Activated T-cell treated with anti-CD3 and anti-CD28 coated beads, Interleukin-2, amount 50 U/mL, for 72 hours (primary cell): ENCODE results near the gene CABCOCO1. TPM values are rescaled to one million over a fixed set of nuclear protein-coding genes. Genes with fewer than 3 reads are reported as not detected.

Experiments used
- ATAC-seq, 2 donors: fragments of 150-1000 bp; cut with Tn5 transposase; replicated peaks in 1 of 2; 2 replicates each; pipeline ENCODE4 v1.10.0; 2021; ENCODE audit warnings: moderate library complexity in 2 of 2, mild to moderate bottlenecking in 1 of 2
- DNase-seq, 2 donors: peaks; one replicate each; pipeline ENCODE4 v3.0.0; 2021 to 2022; ENCODE audit warnings: mixed read lengths in 1 of 2
- H3K27ac Mint-ChIP-seq: one replicate; pipeline ENCODE4 v1.8.0; 2022; ENCODE audit warnings: mild to moderate bottlenecking, moderate library complexity, mixed read lengths
- H3K27me3 Mint-ChIP-seq: one replicate; pipeline ENCODE4 v1.8.0; 2022; ENCODE audit warnings: low read depth, mixed read lengths
- H3K36me3 Mint-ChIP-seq, 2 donors: one replicate each; pipeline ENCODE4 v1.8.0; 2022; ENCODE audit warnings: mixed read lengths in 2 of 2, mild to moderate bottlenecking in 1 of 2; ENCODE audit not compliant: insufficient read depth in 2 of 2
- H3K4me1 Mint-ChIP-seq: one replicate; pipeline ENCODE4 v1.8.0; 2022; ENCODE audit warnings: low read depth, mixed read lengths
- H3K4me3 Mint-ChIP-seq, 2 donors: one replicate each; pipeline ENCODE4 v1.8.0; 2022; ENCODE audit warnings: mild to moderate bottlenecking in 2 of 2, mixed read lengths in 2 of 2, moderate library complexity in 2 of 2
- H3K9me3 Mint-ChIP-seq, 2 donors: one replicate each; pipeline ENCODE4 v1.8.0; 2022; ENCODE audit warnings: mixed read lengths in 2 of 2
- total RNA-seq, 2 donors: library from RNA; stranded (reverse); gene quantifications; one replicate each; pipeline ENCODE4 v1.2.3, GENCODE V29; 2022

CABCOCO1 gene
- total RNA-seq, 2 donors from 2014 or later = not detected

DNA sequence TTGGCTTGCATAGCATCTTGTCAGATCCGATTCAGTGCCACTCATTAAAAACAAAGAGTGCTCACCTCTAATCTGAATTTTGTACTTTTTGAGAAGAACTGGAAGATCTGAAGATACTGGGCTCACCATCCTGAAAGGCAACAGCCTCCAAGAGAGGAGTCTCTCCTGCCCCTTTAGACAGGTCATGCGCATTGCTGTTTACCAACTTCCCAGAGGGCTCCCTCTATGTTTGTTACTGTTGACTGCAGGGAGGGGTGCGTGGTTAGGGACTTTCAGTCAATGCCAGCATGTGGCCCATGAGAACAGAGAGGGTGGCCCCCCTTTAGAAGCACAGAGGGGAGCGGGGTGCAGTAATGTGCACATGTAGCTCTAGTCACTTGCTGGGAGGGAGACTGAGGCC, 33.2 kb upstream of the CABCOCO1 start:
- Mint-ChIP-seq H3K36me3 (no peaks in the 10 kb centered on the region), H3K4me3 (no peak overlapping the region), H3K27ac (no peak overlapping the region), H3K9me3 (no peaks in the 10 kb centered on the region), H3K27me3 (no peaks in the 10 kb centered on the region), H3K4me1 (no peaks in the 10 kb centered on the region)
- no peak for ATAC-seq
- DNase-seq = no peak

DNA sequence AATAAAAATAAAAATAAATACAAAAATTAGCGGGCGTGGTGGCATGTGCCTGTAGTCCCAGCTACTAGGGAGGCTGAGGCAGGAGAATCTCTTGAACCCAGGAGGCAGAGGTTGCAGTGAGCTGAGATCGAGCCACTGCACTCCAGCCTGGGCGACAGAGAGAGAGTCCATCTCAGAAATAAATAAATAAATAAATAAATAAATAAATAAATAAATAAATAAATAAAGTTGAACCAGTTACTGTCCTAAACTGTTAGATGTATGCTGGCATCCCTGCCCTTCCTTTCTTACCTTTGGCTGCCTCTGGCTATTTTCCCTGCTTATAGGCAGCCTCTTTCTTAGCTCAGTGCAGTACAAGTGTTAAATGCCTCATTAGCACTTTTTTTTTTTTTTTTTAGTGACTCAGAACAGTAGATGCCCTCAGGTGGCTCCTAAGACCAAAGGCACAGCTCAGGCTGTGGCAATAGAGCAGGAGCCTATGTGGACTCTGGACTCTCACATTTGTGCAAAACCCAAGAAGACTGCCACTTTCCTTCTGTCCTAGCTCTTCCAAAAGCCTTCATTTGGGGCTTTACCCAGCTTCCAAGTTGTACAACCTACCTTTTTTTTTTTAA, 30.6 kb upstream of the CABCOCO1 start:
- Mint-ChIP-seq H3K27me3 (no peaks in the 10 kb centered on the region), H3K36me3 (no peaks in the 10 kb centered on the region), H3K9me3 (no peaks in the 10 kb centered on the region), H3K4me1 (no peaks in the 10 kb centered on the region), H3K27ac (no peak overlapping the region), H3K4me3 (no peak overlapping the region)
- DNase-seq (no peak), ATAC-seq (no peak)

DNA sequence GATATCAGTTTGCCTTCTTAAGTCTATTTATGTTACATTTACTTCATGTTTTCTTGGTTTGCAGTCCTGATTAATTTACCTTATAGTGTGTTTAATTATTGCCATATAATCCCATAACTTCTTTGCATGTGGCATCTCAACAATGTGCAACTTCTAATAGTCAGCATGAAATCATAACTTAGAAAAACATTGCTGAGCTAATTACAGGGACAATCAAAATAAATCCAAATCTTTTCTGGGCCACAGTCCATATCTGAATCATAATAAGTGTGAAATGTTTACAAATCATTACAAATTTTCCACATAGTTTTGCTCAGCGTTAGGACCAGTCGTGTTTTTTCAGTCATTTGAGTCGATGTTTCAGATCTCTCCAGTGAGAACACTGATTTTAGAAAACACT, 29.1 kb upstream of the CABCOCO1 start:
- no peak for ATAC-seq

DNA sequence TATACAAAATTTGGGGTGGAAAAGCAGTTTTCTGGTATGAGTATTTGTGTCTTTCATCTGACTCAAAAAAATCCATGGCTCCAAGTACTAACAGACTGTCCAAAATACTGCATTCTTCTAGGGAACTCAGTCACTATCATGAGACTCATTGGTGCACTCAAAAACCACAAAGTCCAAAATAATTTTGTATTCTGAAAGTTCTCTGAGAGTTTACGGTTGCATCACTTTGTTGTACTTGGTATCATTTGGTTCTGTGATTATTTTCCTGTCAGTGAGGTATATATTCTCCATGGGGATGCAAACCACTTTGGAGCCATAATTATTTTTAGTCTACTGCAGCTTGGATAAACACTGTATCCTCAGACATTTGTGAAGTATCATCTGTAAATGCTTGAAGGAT, 28.0 kb upstream of the CABCOCO1 start:
- H3K4me1 Mint-ChIP-seq = no peaks in the 10 kb centered on the region
- no peaks in the 10 kb centered on the region for H3K27me3 Mint-ChIP-seq
- DNase-seq = no peak
- H3K36me3 Mint-ChIP-seq = no peaks in the 10 kb centered on the region
- no peak overlapping the region for H3K27ac Mint-ChIP-seq
- no peaks in the 10 kb centered on the region for H3K9me3 Mint-ChIP-seq
- no peak overlapping the region for H3K4me3 Mint-ChIP-seq
- no peak for ATAC-seq

More for the DNA sequence above, 29.1 kb upstream of the CABCOCO1 start:
- Mint-ChIP-seq H3K9me3 (no peaks in the 10 kb centered on the region), H3K4me1 (no peaks in the 10 kb centered on the region), H3K36me3 (no peaks in the 10 kb centered on the region), H3K4me3 (no peak overlapping the region), H3K27ac (no peak overlapping the region), H3K27me3 (no peaks in the 10 kb centered on the region)
- DNase-seq = no peak

DNA sequence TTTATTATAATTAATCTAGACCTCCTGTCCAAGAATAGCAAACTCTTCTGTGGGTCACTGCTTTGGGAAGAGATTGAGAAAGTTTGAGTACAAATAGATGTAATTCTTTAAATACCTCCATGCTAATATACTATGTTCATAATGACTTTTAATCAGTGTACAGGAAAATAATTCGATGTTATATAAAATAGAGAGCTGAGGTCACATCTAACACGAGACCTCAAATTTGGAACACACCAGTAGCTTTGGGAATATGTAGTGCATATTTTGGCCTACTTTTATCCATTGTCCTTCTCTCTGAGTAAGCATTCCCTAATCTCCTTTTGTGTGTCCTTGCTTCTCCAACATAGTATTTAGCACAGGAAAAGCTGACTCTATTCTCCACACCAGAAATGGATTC, 27.3 kb upstream of the CABCOCO1 start:
- Mint-ChIP-seq H3K4me3 (no peak overlapping the region), H3K4me1 (no peaks in the 10 kb centered on the region), H3K9me3 (no peaks in the 10 kb centered on the region), H3K27me3 (no peaks in the 10 kb centered on the region), H3K27ac (no peak overlapping the region), H3K36me3 (no peaks in the 10 kb centered on the region)
- DNase-seq (no peak), ATAC-seq (no peak)

DNA sequence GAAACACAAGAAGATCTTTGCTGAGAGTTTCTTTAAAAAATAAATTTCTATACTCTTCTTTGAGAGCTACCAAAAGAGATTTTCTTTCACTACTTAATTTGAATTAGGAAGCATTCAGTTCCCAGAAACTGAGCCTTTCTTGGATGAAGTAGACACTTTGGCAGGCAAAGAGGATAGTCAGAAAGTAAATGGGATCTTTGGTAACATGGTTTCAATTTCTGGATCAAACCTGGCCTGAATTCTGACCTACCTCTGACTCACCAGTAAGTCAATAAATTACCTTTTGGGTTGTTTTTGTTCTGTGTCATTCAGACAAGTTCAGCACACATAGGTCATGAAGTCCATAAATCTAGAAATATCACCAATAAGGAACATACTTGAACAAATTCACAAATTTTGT, 26.8 kb upstream of the CABCOCO1 start:
- no peak overlapping the region for H3K27ac Mint-ChIP-seq
- H3K27me3 Mint-ChIP-seq = no peaks in the 10 kb centered on the region
- H3K9me3 Mint-ChIP-seq = no peaks in the 10 kb centered on the region
- ATAC-seq (no peak), DNase-seq (no peak)
- no peak overlapping the region for H3K4me3 Mint-ChIP-seq
- no peaks in the 10 kb centered on the region for H3K36me3 Mint-ChIP-seq
- no peaks in the 10 kb centered on the region for H3K4me1 Mint-ChIP-seq

DNA sequence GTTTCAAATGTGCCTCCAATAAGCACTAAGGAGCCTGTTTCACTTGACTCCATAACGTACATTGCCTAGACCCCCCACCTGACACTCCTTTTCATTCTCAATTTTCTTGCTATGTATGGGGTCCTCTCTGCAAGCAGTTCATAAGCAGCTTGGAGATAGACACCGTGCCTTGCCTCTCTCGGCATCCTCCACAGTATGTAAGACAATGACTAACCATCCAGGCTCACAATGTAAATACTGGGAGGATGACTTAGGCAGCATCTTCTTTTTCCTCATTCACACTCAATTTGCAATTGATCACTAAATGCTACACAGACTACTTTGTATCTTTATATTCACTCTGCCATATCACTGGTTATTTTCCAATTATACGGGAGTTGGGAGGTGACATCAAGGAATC, 22.8 kb upstream of the CABCOCO1 start:
- no peak for ATAC-seq
- Mint-ChIP-seq H3K9me3 (no peaks in the 10 kb centered on the region), H3K4me3 (no peak overlapping the region), H3K27me3 (no peaks in the 10 kb centered on the region), H3K36me3 (no peaks in the 10 kb centered on the region), H3K27ac (no peak overlapping the region), H3K4me1 (peaks cover 4% of the 10 kb centered on the region)
- DNase-seq = no peak

DNA sequence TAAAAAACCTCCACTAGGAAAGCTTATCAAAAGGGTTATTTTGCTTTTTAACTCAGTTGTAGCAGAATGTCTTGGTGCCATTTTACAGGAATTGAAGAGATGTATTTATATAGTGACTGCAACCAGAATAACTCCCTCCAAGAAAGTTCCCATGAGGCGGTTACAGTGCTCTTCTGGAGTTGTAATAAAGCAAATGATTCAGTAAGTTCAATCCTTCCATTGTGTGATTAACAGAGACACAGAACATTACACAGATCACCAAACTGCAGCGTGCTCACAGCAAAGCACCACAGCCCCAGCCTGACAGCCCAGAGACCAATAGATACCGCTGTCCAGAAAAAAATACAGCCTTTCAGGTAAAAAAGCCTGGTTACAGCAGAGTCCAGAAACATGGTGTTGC, 21.9 kb upstream of the CABCOCO1 start:
- Mint-ChIP-seq H3K4me1 (peaks cover 4% of the 10 kb centered on the region), H3K27ac (no peak overlapping the region), H3K9me3 (no peaks in the 10 kb centered on the region), H3K36me3 (no peaks in the 10 kb centered on the region), H3K4me3 (no peak overlapping the region), H3K27me3 (no peaks in the 10 kb centered on the region)
- DNase-seq = no peak
- ATAC-seq = no peak

DNA sequence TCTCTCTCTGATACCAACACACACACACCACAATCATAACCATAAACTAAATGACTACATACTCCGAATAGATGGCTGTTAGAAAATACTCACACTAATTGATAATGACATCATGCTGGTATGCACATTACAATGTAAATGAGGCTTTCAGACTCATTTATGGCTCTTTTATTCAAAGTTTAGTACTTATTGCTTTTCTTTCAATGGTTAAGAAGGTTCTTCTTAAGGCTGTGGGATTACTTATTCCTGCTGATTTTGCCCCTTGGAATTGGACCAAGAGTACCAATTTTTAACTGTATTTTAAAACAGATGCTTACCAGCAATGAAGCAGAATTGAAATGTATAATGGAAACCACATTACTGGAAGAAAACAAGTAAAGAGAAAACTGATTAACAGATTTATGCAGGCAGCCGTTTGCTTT, 20.6 kb upstream of the CABCOCO1 start:
- H3K9me3 Mint-ChIP-seq = no peaks in the 10 kb centered on the region
- H3K27ac Mint-ChIP-seq = no peak overlapping the region
- H3K27me3 Mint-ChIP-seq = no peaks in the 10 kb centered on the region
- H3K4me1 Mint-ChIP-seq = peaks cover 4% of the 10 kb centered on the region
- DNase-seq (no peak), ATAC-seq (no peak)
- no peaks in the 10 kb centered on the region for H3K36me3 Mint-ChIP-seq
- H3K4me3 Mint-ChIP-seq = no peak overlapping the region

DNA sequence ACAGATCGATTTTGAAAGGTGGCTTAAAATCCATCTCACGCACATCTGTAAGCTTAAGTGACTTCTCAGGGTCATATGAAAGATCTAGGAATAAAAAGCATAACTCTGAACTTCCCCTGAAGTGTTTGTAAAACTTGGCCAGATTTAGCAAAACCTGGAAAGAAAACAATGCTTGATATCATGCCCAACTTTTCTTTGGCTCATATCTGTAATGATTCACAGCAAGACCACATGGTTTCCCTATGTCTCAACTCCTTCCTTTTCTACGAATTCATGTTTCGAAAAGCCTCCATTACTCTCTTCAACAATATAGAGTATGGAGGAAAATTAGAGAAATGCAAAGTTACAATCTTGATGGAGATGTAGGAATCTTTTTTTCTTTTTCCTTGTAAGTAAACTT, 20.1 kb upstream of the CABCOCO1 start:
- Mint-ChIP-seq H3K4me1 (peaks cover 4% of the 10 kb centered on the region), H3K27ac (no peak overlapping the region), H3K4me3 (no peak overlapping the region), H3K36me3 (no peaks in the 10 kb centered on the region), H3K9me3 (no peaks in the 10 kb centered on the region), H3K27me3 (no peaks in the 10 kb centered on the region)
- DNase-seq (no peak), ATAC-seq (no peak)

DNA sequence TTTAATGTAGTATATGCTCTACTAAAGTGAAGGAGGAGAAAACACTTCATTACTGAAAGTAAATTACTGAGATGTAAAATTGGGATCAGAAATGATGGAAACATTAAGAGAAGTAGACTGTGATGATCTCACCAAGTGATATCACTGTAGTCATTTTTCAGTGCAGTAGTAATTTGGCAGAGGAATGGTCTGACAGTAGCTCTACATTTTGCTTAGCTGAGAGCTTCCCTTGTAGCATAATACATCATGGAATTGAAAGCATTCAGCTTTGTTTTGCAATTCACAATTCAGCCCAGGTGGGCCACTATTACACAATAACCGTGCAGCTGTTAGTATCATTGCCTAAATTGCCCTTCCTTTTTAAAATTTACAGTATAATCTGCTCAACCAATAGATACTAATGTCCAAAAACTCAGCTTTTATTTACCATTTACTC, 19.4 kb upstream of the CABCOCO1 start:
- DNase-seq = no peak
- Mint-ChIP-seq H3K4me1 (peaks cover 4% of the 10 kb centered on the region), H3K36me3 (no peaks in the 10 kb centered on the region), H3K9me3 (no peaks in the 10 kb centered on the region), H3K4me3 (no peak overlapping the region), H3K27ac (no peak overlapping the region), H3K27me3 (no peaks in the 10 kb centered on the region)
- no peak for ATAC-seq

DNA sequence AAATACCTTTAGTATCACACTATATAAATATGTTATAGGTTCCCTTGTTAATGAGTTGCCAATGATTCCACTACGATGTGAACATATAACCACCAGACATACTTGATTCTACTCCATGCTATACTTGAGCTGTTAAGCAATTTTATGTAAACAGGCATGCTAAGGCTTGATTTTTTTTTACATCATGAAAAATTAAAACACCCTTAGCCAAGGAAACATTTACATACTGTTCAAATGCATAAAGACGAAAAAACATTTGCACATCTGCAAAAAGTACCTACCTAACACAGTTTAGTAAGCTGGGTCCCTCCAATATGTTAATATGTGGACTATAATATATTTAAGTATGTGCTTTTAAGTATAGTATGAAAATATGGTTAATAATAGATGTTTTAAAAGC, 9.0 kb upstream of the CABCOCO1 start:
- Mint-ChIP-seq H3K9me3 (peaks cover 0 to 2% of the 10 kb centered on the region in 2 donors), H3K27ac (no peak overlapping the region), H3K36me3 (no peaks in the 10 kb centered on the region), H3K4me1 (no peaks in the 10 kb centered on the region), H3K4me3 (no peak overlapping the region), H3K27me3 (peaks cover 8% of the 10 kb centered on the region)
- ATAC-seq (no peak), DNase-seq (no peak)

DNA sequence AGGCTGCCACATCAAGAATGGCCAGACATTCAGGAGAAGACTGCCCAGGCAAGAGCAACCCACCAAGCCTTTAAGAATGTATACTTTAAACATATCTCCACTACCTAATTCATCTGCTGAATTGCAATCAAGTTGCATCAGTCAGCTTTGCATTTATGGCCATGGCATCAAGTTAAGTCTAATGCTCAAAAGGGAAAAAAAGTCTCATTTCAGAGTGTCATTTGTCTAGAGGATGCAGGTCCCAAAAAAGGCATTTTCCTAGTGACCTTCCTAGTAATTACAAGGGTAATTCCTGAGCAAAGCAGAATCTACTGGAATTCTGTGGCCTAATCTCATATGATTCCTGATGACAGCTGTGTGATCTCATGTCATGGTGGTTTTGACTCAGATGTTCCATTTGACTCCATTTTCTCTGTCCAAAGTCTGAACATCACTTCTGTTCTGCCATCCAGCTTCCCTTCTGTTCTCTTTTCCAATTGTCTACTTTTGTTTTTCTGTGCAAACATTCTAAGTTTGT, 7.3 kb upstream of the CABCOCO1 start:
- no peaks in the 10 kb centered on the region for H3K36me3 Mint-ChIP-seq
- peaks cover 0 to 2% of the 10 kb centered on the region in 2 donors for H3K9me3 Mint-ChIP-seq
- H3K4me3 Mint-ChIP-seq = no peak overlapping the region
- no peak overlapping the region for H3K27ac Mint-ChIP-seq
- H3K27me3 Mint-ChIP-seq = peaks cover 24% of the 10 kb centered on the region
- H3K4me1 Mint-ChIP-seq = no peaks in the 10 kb centered on the region
- DNase-seq (no peak), ATAC-seq (no peak)

DNA sequence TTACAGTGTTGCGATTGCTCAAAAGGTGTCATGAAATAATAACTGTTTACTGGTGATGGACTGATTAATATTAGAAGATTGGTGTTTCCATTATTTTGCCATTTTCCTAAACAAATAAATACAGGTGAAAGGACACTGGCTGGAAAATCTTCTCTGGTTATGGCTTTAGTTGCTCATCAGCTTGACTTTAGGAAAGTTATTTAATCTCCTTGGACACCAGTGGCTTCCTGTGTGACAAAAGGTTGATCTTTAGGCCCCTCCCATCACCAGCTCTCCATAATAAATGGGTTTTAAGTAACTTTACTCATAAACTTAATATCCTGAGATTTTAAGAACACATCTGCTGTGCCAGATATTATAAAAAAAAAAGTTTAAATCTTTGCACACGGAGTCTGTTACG, 737 bp downstream of the CABCOCO1 start:
- no peak for ATAC-seq
- Mint-ChIP-seq H3K9me3 (no peaks in the 10 kb centered on the region), H3K4me1 (no peaks in the 10 kb centered on the region), H3K27ac (no peak overlapping the region), H3K4me3 (peak overlapping the region in 1 of 2 donors; percentile 46), H3K27me3 (peaks cover 44% of the 10 kb centered on the region), H3K36me3 (no peaks in the 10 kb centered on the region)
- DNase-seq = no peak
